IMR-90 (cell line): ENCODE measurements around the gene SIPA1L3. TPM values are rescaled to one million over a fixed set of nuclear protein-coding genes. Genes with fewer than 3 reads are reported as not detected.

Source experiments
- ATAC-seq: fragments of 200-7000 bp; cut with Tn5 transposase; 2 replicates; pipeline ENCODE4 v1.9.1; 2020; ENCODE audit warnings: low read depth, mild to moderate bottlenecking, moderate library complexity
- BruUV-seq: library from RNA; stranded (reverse); fragments of 400-500 nt; replicated peaks from 2 replicates; lab custom pipeline; 2021; lab: Mats Ljungman, UMichigan
- CTCF ChIA-PET: fragments of 300-600 bp; formaldehyde crosslinking; extraction: SDS; loops from one replicate; lab custom pipeline; 2021; ENCODE audit warnings: antibody characterized with exemption; lab: Yijun Ruan, JAX
- POLR2A ChIA-PET: fragments of 300-600 bp; sonication (Branson Sonifier 250); formaldehyde crosslinking; loops from one replicate; lab custom pipeline; 2022; ENCODE audit warnings: antibody characterized with exemption; ENCODE audit not compliant: unreplicated experiment; lab: Charles Lee
- DNase-seq: peaks from one replicate; pipeline ENCODE4 v3.0.0; 2013
- H2AFZ ChIP-seq: replicated peaks from 2 replicates; pipeline ENCODE3; 2013; ENCODE audit warnings: low read length, mild to moderate bottlenecking; ENCODE audit not compliant: poor library complexity
- H2AK5ac ChIP-seq: 2 replicates; pipeline ENCODE4 v1.6.1; 2013; ENCODE audit warnings: low read depth, low read length, inconsistent platforms
- H2AK9ac ChIP-seq: replicated peaks from 2 replicates; pipeline ENCODE3; 2013; ENCODE audit warnings: mild to moderate bottlenecking, low read depth, low read length, moderate library complexity; ENCODE audit not compliant: poor library complexity
- H2BK120ac ChIP-seq: 2 replicates; pipeline ENCODE4 v1.6.1; 2013; ENCODE audit warnings: low read depth, low read length, inconsistent platforms
- H2BK15ac ChIP-seq: 3 replicates; pipeline ENCODE4 v1.6.1; 2013; ENCODE audit warnings: low read depth, low read length, inconsistent platforms
- H2BK20ac ChIP-seq: 2 replicates; pipeline ENCODE4 v1.6.1; 2013; ENCODE audit warnings: low read depth, mild to moderate bottlenecking, inconsistent platforms, low read length, moderate library complexity
- H2BK5ac ChIP-seq: 2 replicates; pipeline ENCODE4 v1.6.1; 2013; ENCODE audit warnings: mild to moderate bottlenecking, low read depth, low read length, inconsistent platforms; ENCODE audit not compliant: poor library complexity, severe bottlenecking
- H3K14ac ChIP-seq: replicated peaks from 2 replicates; pipeline ENCODE4 v1.6.1; 2013; ENCODE audit warnings: low read depth, low read length, inconsistent platforms
- H3K18ac ChIP-seq: 2 replicates; pipeline ENCODE4 v1.6.1; 2013; ENCODE audit warnings: low read depth, low read length, control low read depth
- H3K23ac ChIP-seq: 2 replicates; pipeline ENCODE4 v1.6.1; 2013; ENCODE audit warnings: low read depth, low read length, inconsistent platforms
- H3K27ac ChIP-seq: 2 replicates; pipeline ENCODE4 v1.5.1; 2013; ENCODE audit warnings: mild to moderate bottlenecking, control low read depth, low read length; ENCODE audit not compliant: insufficient read depth
- H3K27me3 ChIP-seq: 2 replicates; pipeline ENCODE4 v1.6.1; 2013; ENCODE audit warnings: low read length; ENCODE audit not compliant: control insufficient read depth, insufficient read depth
- H3K36me3 ChIP-seq: 2 replicates; pipeline ENCODE4 v1.6.1; 2013; ENCODE audit warnings: low read length, mixed read lengths; ENCODE audit not compliant: control insufficient read depth, insufficient read depth
- H3K4ac ChIP-seq: 2 replicates; pipeline ENCODE4 v1.6.1; 2013; ENCODE audit warnings: low read depth, low read length, inconsistent platforms
- H3K4me1 ChIP-seq: 2 replicates; pipeline ENCODE4 v1.6.1; 2013; ENCODE audit warnings: low read length, mixed read lengths; ENCODE audit not compliant: control insufficient read depth, insufficient read depth
- H3K4me2 ChIP-seq: 2 replicates; pipeline ENCODE4 v1.6.1; 2013; ENCODE audit warnings: low read depth, mild to moderate bottlenecking, control low read depth, low read length, moderate library complexity
- H3K4me3 ChIP-seq: 2 replicates; pipeline ENCODE4 v1.5.1; 2013; ENCODE audit warnings: low read depth, mild to moderate bottlenecking, control low read depth, low read length, moderate library complexity; ENCODE audit not compliant: insufficient read depth
- H3K56ac ChIP-seq: 2 replicates; pipeline ENCODE4 v1.6.1; 2013; ENCODE audit warnings: low read length, inconsistent platforms; ENCODE audit not compliant: insufficient read depth; ENCODE audit errors: extremely low read depth
- H3K79me1 ChIP-seq, 2 experiments: 2 replicates each; pipeline ENCODE4 v1.6.1; 2013; ENCODE audit warnings: low read length in 2 of 2, inconsistent platforms in 1 of 2, low read depth in 1 of 2
- H3K9ac ChIP-seq: 2 replicates; pipeline ENCODE4 v1.6.1; 2013; ENCODE audit warnings: low read depth, low read length, control low read depth
- H3K9me1 ChIP-seq: 2 replicates; pipeline ENCODE4 v1.6.1; 2013; ENCODE audit warnings: low read length, inconsistent platforms; ENCODE audit not compliant: insufficient read depth
- H3K9me3 ChIP-seq: 2 replicates; pipeline ENCODE4 v1.6.1; 2013; ENCODE audit warnings: low read length; ENCODE audit not compliant: control insufficient read depth, insufficient read depth
- H4K20me1 ChIP-seq: 2 replicates; pipeline ENCODE4 v1.6.1; 2013; ENCODE audit warnings: low read length, inconsistent platforms; ENCODE audit not compliant: insufficient read depth
- H4K5ac ChIP-seq: 2 replicates; pipeline ENCODE4 v1.6.1; 2013; ENCODE audit warnings: mild to moderate bottlenecking, low read depth, low read length, control low read depth
- H4K8ac ChIP-seq, 2 experiments: 2 replicates each; pipeline ENCODE4 v1.6.1; 2013; ENCODE audit warnings: low read depth in 2 of 2, low read length in 2 of 2, control low read depth in 1 of 2, inconsistent platforms in 1 of 2
- H4K91ac ChIP-seq: 2 replicates; pipeline ENCODE4 v1.6.1; 2013; ENCODE audit warnings: low read depth, low read length, inconsistent platforms; ENCODE audit not compliant: insufficient read depth
- CEBPB ChIP-seq: IDR thresholded peaks from 2 replicates; pipeline ENCODE4 v1.6.1; 2012; ENCODE audit warnings: low read depth, low read length, improper control_type of control experiment
- ELK1 ChIP-seq: fragments of 150-350 bp; IDR thresholded peaks from 2 replicates; pipeline ENCODE4 v1.6.1; 2016; ENCODE audit warnings: low read depth, mild to moderate bottlenecking, low read length, moderate library complexity, borderline replicate concordance
- MAFK ChIP-seq: IDR thresholded peaks from 2 replicates; pipeline ENCODE4 v1.6.1; 2012; ENCODE audit warnings: low read depth, low read length, improper control_type of control experiment
- MAZ ChIP-seq: IDR thresholded peaks from 2 replicates; pipeline ENCODE4 v1.6.1; 2012; ENCODE audit warnings: low read depth, mild to moderate bottlenecking, low read length, improper control_type of control experiment, moderate library complexity, borderline replicate concordance
- MXI1 ChIP-seq: IDR thresholded peaks from 2 replicates; pipeline ENCODE4 v1.6.1; 2012; ENCODE audit warnings: low read depth, mild to moderate bottlenecking, low read length, moderate library complexity, borderline replicate concordance
- NFE2L2 ChIP-seq: fragments of 150-350 bp; IDR thresholded peaks from 2 replicates; pipeline ENCODE4 v1.6.1; 2016; ENCODE audit warnings: low read depth, mild to moderate bottlenecking, low read length
- RAD21 ChIP-seq: IDR thresholded peaks from 2 replicates; pipeline ENCODE4 v1.6.1; 2012; ENCODE audit warnings: low read length, improper control_type of control experiment
- RCOR1 ChIP-seq: IDR thresholded peaks from 2 replicates; pipeline ENCODE4 v1.6.1; 2012; ENCODE audit warnings: mild to moderate bottlenecking, low read length, improper control_type of control experiment; ENCODE audit not compliant: insufficient replicate concordance
- RFX5 ChIP-seq: IDR thresholded peaks from 2 replicates; pipeline ENCODE4 v1.8.0; 2012; ENCODE audit warnings: low read depth, mild to moderate bottlenecking, low read length, moderate library complexity
- WGBS, 2 experiments: methylation state at CpG; one replicate each; pipeline versions ENCODE4 v1.1.5 to v1.1.7; 2013; ENCODE audit warnings: missing lambda C conversion rate in 2 of 2; ENCODE audit not compliant: insufficient read length in 1 of 2; ENCODE audit errors: extremely low coverage in 2 of 2; 5-methylcytosine and 5-hydroxymethylcytosine counted together
- dilution Hi-C: fragments of 300-500 bp; cut with HindIII; formaldehyde crosslinking; loops from one replicate; pipeline ENCODE4 v1.14.3; 2018; ENCODE audit warnings: low sequenced_read_pairs; ENCODE audit not compliant: unreplicated experiment
- in situ Hi-C: fragments of 300-500 bp; cut with MboI; formaldehyde crosslinking; loops from 3 replicates; pipeline ENCODE4 v1.14.3; 2019; ENCODE audit warnings: low sequenced_read_pairs, inconsistent platforms, mixed read lengths
- intact Hi-C: fragments of 100-400 bp; cut with micrococcal nuclease; formaldehyde crosslinking; loops from 2 replicates; pipeline ENCODE4 v1.10.0; 2022
- polyA plus RNA-seq, 3 experiments: library from polyadenylated mRNA; depleted of rRNA; stranded (reverse); fragments of >200 nt; gene quantifications; 2 replicates each; pipeline ENCODE4 v1.2.3, GENCODE V29; 2012; ENCODE audit warnings: low replicate concordance in 1 of 3
- total RNA-seq: library from RNA; depleted of rRNA; stranded (reverse); fragments of >200 nt; gene quantifications from 2 replicates; pipeline ENCODE4 v1.2.3, GENCODE V29; 2012
- TF ChIP-seq, protein P1 (sequence below): fragments of 150-350 bp; IDR thresholded peaks from 2 replicates; pipeline ENCODE4 v1.6.1; 2017; ENCODE audit warnings: mild to moderate bottlenecking, antibody characterized with exemption, low read length, low read depth

SIPA1L3 gene
- total and polyA plus RNA-seq, 2 of the 4 experiments (the other 2 are of a cell fraction): 4.1 to 9.4 TPM

DNA sequence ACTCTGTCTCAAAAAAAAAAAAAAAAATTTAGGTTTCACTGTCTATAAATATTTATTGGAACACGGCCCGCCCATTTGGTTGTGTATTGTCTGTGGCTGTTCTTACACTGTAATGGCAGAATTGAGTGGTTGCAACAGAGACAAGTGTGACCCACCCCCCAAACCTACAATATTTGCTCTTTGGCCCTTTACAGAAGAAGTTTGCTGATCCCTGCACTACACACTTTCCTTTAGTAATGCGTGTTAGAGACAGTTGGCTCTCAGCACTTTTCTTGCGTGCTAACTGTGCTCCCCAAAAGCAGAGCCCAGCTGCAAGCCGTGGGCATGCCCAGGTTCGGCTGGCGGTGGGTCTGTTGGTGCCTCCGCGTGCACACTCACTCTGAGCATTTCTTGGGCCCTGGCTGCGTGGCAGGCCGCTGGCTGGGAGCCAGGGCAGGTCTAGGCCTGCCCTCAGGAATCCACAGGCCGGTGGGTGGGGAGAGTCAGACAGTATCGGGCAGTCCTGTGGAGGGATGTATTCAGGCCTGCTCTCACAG, 72.6 kb downstream of the SIPA1L3 start (continued):
- no peak for TF ChIP-seq MAFK
- no peak for TF ChIP-seq CEBPB
- TF ChIP-seq RAD21: no peak

DNA sequence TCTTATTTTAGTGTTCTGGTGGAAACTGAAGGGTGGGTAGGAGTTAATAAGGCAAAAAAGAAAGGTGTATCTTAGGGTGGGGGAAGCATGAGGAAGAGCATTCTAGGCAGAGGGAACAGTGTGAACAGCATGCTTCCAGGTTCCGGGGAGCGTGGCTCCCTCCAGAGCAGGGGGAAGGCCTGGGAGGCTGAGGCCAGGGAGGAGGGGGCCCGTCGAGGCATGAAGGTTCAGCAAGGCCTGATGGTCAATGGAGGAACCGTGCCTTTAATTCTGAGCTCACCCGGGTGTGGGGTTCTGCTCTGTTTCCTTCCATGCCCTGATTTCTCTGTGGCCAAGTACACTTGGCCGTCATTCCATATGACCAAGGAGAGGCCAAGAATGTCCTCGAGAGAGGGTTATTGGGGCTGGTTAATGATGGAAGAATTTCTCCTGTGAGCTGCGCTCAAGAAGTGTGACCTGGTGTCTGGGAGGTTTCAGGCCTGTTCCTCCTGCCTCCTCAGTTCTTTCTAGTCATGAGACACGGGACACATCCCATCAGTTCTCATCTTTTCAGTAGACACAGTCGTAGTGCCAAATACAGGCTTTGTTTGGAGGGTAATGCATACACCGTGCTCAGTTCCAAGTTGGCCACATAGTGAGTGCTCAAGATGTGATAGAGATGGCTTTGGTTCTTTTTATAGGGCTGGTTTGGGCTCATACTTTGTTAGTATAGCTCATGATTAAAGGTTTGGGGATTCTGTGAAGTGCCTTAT, 73.6 kb downstream of the SIPA1L3 start:
- H2BK15ac ChIP-seq: peak overlapping the region; percentile 72; the same call in 1 of the 3 replicates
- H3K27me3 ChIP-seq: no peaks in the 10 kb centered on the region
- ATAC-seq: no peak
- H3K9me3 ChIP-seq: no peaks in the 10 kb centered on the region
- ChIA-PET POLR2A (no interaction called here), CTCF (interaction anchor here (0.6 kb wide), 1 partner anchor 36 kb away, joined by 3 read pairs; no protein-coding TSS in a partner anchor)
- no peak overlapping the region for H3K4me2 ChIP-seq
- H3K4me1 ChIP-seq: peaks cover 32% of the 10 kb centered on the region
- 59% methylated on average over 6 of the region's 12 CpGs; no CpG with 5 or more reads in 1 of the 2 experiments for WGBS, 2 experiments
- no peak overlapping the region for H3K56ac ChIP-seq
- H3K27ac ChIP-seq: peak overlapping the region; percentile 4; the same call in 1 of the 2 replicates
- H3K4ac ChIP-seq: peak overlapping the region; percentile 95
- TF ChIP-seq MAZ: no peak
- no peak for TF ChIP-seq ELK1
- TF ChIP-seq MXI1: no peak
- no peak for TF ChIP-seq RFX5
- no peak for TF ChIP-seq NFE2L2
- TF ChIP-seq, protein P1, sequence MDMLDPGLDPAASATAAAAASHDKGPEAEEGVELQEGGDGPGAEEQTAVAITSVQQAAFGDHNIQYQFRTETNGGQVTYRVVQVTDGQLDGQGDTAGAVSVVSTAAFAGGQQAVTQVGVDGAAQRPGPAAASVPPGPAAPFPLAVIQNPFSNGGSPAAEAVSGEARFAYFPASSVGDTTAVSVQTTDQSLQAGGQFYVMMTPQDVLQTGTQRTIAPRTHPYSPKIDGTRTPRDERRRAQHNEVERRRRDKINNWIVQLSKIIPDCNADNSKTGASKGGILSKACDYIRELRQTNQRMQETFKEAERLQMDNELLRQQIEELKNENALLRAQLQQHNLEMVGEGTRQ: no peak
- no peak for TF ChIP-seq CEBPB
- no peak for TF ChIP-seq RCOR1
- no peak overlapping the region for H3K9ac ChIP-seq
- dilution Hi-C loops: no loop called here
- in situ Hi-C loops: no loop called here
- H4K5ac ChIP-seq: peak overlapping the region; percentile 80; the same call in 1 of the 2 replicates
- H3K9me1 ChIP-seq: peaks cover 43% of the 10 kb centered on the region
- BruUV-seq: no TSS peak
- peak overlapping the region; percentile 74 for H2AK5ac ChIP-seq
- peak overlapping the region; percentile 83 for H2BK5ac ChIP-seq
- intact Hi-C loops: no loop called here
- no peak for DNase-seq
- no peaks in the 10 kb centered on the region for H3K36me3 ChIP-seq
- H3K18ac ChIP-seq: peak overlapping the region; percentile 63; the same call in 1 of the 2 replicates
- H2BK120ac ChIP-seq: peak overlapping the region; percentile 94
- H4K91ac ChIP-seq: peak overlapping the region; percentile 64
- peak overlapping the region; percentile 87 for H3K23ac ChIP-seq
- no peak overlapping the region for H3K4me3 ChIP-seq
- peak overlapping the region; percentile 3 to 68; a peak in 3 of 4 replicates for H4K8ac ChIP-seq
- peak overlapping the region; percentile 87 for H2BK20ac ChIP-seq
- no peak overlapping the region for H2AFZ ChIP-seq
- H4K20me1 ChIP-seq: no peaks in the 10 kb centered on the region
- H2AK9ac ChIP-seq: no peak overlapping the region
- peaks cover 52 to 94% of the 10 kb centered on the region in 2 experiments for H3K79me1 ChIP-seq
- H3K14ac ChIP-seq: peak overlapping the region; percentile 67
